CD4-positive, alpha-beta memory T cell (primary cell): ENCODE measurements around the gene MMP13. TPM values are rescaled to one million over a fixed set of nuclear protein-coding genes. Genes with fewer than 3 reads are reported as not detected.
"Not testable (repeated sequence)": the region's sequence is repeated elsewhere in the genome, so short reads cannot be mapped to it uniquely, and the experiment has no call there.

Experiments used
- CTCF ChIA-PET: fragments of 350-600 bp; sonication (Branson Sonifier 250); formaldehyde crosslinking; loops from one replicate; lab custom pipeline; 2021; ENCODE audit warnings: inconsistent platforms; ENCODE audit not compliant: partially characterized antibody; lab: Charles Lee
- POLR2A ChIA-PET: fragments of 350-600 bp; sonication (Branson Sonifier 250); formaldehyde crosslinking; loops from one replicate; lab custom pipeline; 2021; ENCODE audit not compliant: partially characterized antibody; lab: Charles Lee
- DNase-seq, 5 donors: peaks; one replicate each; pipeline versions ENCODE4 v3.0.0 to v3.0.0-alpha.2; 2020 to 2022; ENCODE audit warnings: mixed read lengths in 1 of 5
- H3K27ac ChIP-seq: one replicate; pipeline ENCODE4 v1.7.0; 2013; ENCODE audit warnings: low read depth, low read length
- H3K27me3 ChIP-seq: 2 replicates; pipeline ENCODE4 v1.7.0; 2013; ENCODE audit warnings: mild to moderate bottlenecking, low read length, moderate library complexity; ENCODE audit not compliant: insufficient read depth
- H3K36me3 ChIP-seq: 2 replicates; pipeline ENCODE4 v1.7.0; 2013; ENCODE audit warnings: mild to moderate bottlenecking, low read length, moderate library complexity; ENCODE audit not compliant: insufficient read depth
- H3K4me1 ChIP-seq: 2 replicates; pipeline ENCODE4 v1.7.0; 2013; ENCODE audit warnings: mild to moderate bottlenecking, low read length, moderate library complexity; ENCODE audit not compliant: insufficient read depth
- H3K4me3 ChIP-seq, 2 donors: one replicate each; pipeline ENCODE4 v1.7.0; 2013; ENCODE audit warnings: low read length in 2 of 2, mild to moderate bottlenecking in 1 of 2
- H3K9me3 ChIP-seq, 2 donors: one replicate each; pipeline ENCODE4 v1.7.0; 2013; ENCODE audit warnings: low read length in 2 of 2, control low read depth in 1 of 2; ENCODE audit not compliant: control insufficient read depth in 1 of 2
- H3K27ac Mint-ChIP-seq, 7 donors: one replicate each; pipeline ENCODE4 v1.8.0; 2020 to 2021; ENCODE audit warnings: mixed read lengths in 7 of 7, mild to moderate bottlenecking in 6 of 7, inconsistent platforms in 3 of 7, moderate library complexity in 3 of 7
- H3K27me3 Mint-ChIP-seq, 2 donors: one replicate each; pipeline ENCODE4 v1.8.0; 2020 to 2021; ENCODE audit warnings: mixed read lengths in 2 of 2
- H3K36me3 Mint-ChIP-seq, 2 donors: one replicate each; pipeline ENCODE4 v1.8.0; 2020 to 2021; ENCODE audit warnings: mixed read lengths in 2 of 2, inconsistent platforms in 1 of 2, mild to moderate bottlenecking in 1 of 2
- H3K4me1 Mint-ChIP-seq, 4 donors: one replicate each; pipeline ENCODE4 v1.8.0; 2020 to 2021; ENCODE audit warnings: mixed read lengths in 4 of 4, mild to moderate bottlenecking in 1 of 4
- H3K4me3 Mint-ChIP-seq, 8 donors: one replicate each; pipeline ENCODE4 v1.8.0; 2020 to 2021; ENCODE audit warnings: mixed read lengths in 8 of 8, mild to moderate bottlenecking in 7 of 8, moderate library complexity in 6 of 8, inconsistent platforms in 3 of 8
- H3K9me3 Mint-ChIP-seq, 8 donors: one replicate each; pipeline ENCODE4 v1.8.0; 2020 to 2021; ENCODE audit warnings: mixed read lengths in 8 of 8, mild to moderate bottlenecking in 5 of 8, inconsistent platforms in 3 of 8, moderate library complexity in 1 of 8
- intact Hi-C: fragments of 100-400 bp; cut with micrococcal nuclease; formaldehyde crosslinking; loops from one replicate; pipeline ENCODE4 v1.15.1; 2023
- polyA plus RNA-seq, 2 donors: library from polyadenylated mRNA; unstranded; fragments of 300-500 nt; fragmentation: Illumina TruSeq; gene quantifications; one replicate each; pipeline ENCODE4 v1.2.3, GENCODE V29; 2021
- total RNA-seq, 2 experiments: library from RNA; stranded (reverse); gene quantifications; one replicate each; pipeline ENCODE4 v1.2.3, GENCODE V29; 2021

The MMP13 gene
- total and polyA plus RNA-seq, 4 experiments from 2014 or later = not detected

DNA sequence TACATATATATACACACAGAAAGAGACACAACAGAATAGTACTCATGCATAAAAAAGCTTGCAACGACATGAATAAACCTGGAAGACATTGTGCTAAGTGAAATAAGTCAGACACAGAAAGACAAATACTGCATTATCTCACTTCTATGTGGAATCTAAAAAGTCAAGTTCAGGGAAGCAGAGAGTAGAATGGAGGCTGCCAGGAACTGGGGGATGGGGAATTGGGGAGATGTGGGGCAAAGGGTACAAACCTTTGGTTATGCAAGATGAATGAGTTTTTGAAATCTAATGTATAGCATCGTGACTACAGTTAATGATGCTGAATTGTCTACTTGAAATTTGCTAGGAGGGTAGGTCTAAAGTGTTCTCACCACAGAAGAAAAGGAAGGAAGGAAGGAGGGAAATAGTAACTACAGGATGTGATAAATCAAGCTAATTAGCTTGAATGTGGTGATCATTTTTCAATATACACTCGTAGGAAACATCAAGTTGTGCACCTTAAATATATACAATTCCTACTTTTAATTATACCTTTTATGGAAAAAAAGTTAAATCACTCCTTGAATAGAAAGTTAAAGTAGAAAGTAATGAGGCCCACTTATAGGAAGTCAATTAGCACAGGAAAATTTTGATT is 33.8 kb downstream of the MMP13 start:
- ChIA-PET CTCF (interaction anchor here (1.0 kb wide), 1 partner anchor 10 kb away, joined by 3 read pairs; no protein-coding TSS in a partner anchor), POLR2A (no interaction called here)
- no peaks in the 10 kb centered on the region for H3K36me3 Mint-ChIP-seq
- Histone ChIP-seq H3K27ac (no peak overlapping the region), H3K9me3 (no peaks in the 10 kb centered on the region), H3K4me3 (no peak overlapping the region), H3K36me3 (no peaks in the 10 kb centered on the region), H3K4me1 (no peaks in the 10 kb centered on the region), H3K27me3 (no peaks in the 10 kb centered on the region)
- intact Hi-C loops = no loop called here
- H3K4me3 Mint-ChIP-seq = no peak overlapping the region
- H3K27ac Mint-ChIP-seq = no peak overlapping the region
- peaks cover 3 to 6% of the 10 kb centered on the region in 2 donors for H3K27me3 Mint-ChIP-seq
- peaks cover 0 to 7% (median 4%) of the 10 kb centered on the region in 4 donors for H3K4me1 Mint-ChIP-seq
- no peak for DNase-seq
- no peaks in the 10 kb centered on the region for H3K9me3 Mint-ChIP-seq

DNA sequence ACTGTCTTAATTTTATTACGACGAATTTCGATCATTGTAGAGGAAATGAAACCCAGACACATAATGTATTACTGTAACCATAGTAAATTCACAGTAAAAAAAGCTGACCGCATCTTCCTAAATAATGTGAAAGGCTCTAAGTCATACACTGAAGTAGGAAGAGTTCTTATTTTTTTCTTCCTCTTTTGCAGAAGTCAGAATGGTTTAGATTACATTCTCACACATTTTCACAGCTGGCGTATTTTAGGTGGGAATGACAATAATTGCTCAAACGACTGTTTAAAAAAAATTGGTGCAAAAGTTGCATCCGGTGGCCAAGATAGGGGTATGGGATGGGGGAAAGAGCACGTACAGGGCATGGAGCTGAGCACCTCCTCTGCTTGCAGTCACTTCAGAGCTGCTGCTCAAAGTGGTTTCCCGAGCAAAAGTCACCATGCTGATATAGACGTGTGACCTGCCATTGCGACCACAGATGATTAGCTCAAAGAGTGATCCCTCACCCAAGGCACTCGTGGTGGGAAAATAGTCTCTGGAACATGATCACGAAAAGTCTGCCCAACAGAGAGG is 35.3 kb downstream of the MMP13 start:
- H3K4me1 ChIP-seq = no peaks in the 10 kb centered on the region
- Mint-ChIP-seq H3K4me1 (peaks cover 0 to 7% (median 4%) of the 10 kb centered on the region in 4 donors), H3K9me3 (no peaks in the 10 kb centered on the region), H3K36me3 (no peaks in the 10 kb centered on the region), H3K27me3 (peaks cover 3 to 6% of the 10 kb centered on the region in 2 donors), H3K4me3 (peak overlapping the region in 3 of 8 donors; percentile 21 to 45 (median 22)), H3K27ac (no peak overlapping the region)
- no peak overlapping the region for H3K4me3 ChIP-seq
- intact Hi-C loops = no loop called here
- H3K27ac ChIP-seq = no peak overlapping the region
- no peaks in the 10 kb centered on the region for H3K27me3 ChIP-seq
- ChIA-PET POLR2A (no interaction called here), CTCF (interaction anchor here (1.2 to 1.5 kb wide), 2 partner anchors 9 to 21 kb away, joined by 4 read pairs; no protein-coding TSS in a partner anchor)
- H3K9me3 ChIP-seq = no peaks in the 10 kb centered on the region
- no peaks in the 10 kb centered on the region for H3K36me3 ChIP-seq
- DNase-seq = no peak

DNA sequence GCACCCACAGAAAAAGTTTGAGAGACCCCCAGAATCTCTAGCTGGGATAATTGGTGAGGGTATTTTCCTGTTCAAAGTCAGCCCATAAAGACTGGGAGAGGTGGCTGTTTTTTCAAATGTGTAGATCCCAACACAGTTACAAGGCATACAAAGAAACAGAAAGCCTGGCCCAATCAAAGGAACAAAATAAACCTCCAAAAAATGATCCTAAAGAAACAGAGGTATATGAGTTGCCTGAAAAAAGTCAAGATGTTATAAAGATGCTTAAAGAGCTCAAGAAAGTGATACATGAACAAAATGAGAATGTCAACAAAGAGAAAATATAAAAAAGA is 40.5 kb downstream of the MMP13 start:
- Histone ChIP-seq H3K4me1 (no peaks in the 10 kb centered on the region), H3K36me3 (no peaks in the 10 kb centered on the region), H3K9me3 (no peaks in the 10 kb centered on the region), H3K27me3 (no peaks in the 10 kb centered on the region), H3K27ac (no peak overlapping the region), H3K4me3 (no peak overlapping the region)
- Mint-ChIP-seq H3K27me3 (peaks cover 1 to 2% of the 10 kb centered on the region in 2 donors), H3K4me3 (no peak overlapping the region), H3K9me3 (no peaks in the 10 kb centered on the region), H3K27ac (no peak overlapping the region), H3K4me1 (peaks cover 0 to 1% (median under 1%) of the 10 kb centered on the region in 4 donors), H3K36me3 (no peaks in the 10 kb centered on the region)
- DNase-seq = no peak
- intact Hi-C loops = no loop called here
- ChIA-PET POLR2A (no interaction called here), CTCF (interaction anchor here (1.1 to 1.5 kb wide), 2 partner anchors 19 to 26 kb away, joined by 4 to 10 read pairs; no protein-coding TSS in a partner anchor)

DNA sequence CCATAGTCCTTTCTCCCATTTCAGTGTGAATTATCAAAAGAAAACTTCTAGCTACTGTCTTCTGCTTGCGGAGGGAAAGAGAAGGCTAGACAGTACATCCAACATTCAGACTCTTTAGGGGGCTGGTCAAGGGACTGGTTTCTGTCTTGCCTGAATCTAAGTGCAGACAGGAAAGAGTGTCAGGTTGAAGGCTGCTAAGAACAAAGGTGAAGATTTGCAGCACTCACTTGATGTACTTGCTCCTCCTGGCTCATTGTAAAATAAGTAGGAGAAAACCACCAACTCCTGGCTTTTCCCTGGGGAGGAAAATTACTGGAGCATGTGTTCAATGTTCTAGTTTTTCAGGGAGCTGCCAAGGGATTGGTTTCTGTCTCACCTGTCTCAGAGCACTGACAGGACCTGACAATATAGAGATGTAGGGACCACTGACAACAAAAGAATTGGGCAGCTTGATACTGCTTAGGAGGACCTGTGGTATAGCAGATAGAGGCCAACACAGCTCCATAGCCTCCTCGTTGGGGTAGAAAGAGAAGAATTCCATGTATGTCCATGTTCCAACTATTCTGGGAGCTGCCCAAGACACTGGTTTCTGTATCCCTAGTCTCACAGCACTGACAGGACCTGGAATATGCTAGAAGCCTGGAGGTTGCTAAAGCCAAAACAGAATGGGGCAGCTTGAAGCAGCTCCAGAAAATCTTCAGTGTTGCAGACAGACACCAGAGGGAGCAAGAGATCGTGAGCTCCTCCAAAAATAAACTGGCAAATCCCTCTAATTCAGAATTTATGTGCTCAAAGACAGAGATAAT is 41.1 kb downstream of the MMP13 start:
- no peak overlapping the region for H3K4me3 Mint-ChIP-seq
- no peak overlapping the region for H3K27ac Mint-ChIP-seq
- no peaks in the 10 kb centered on the region for H3K36me3 Mint-ChIP-seq
- H3K9me3 Mint-ChIP-seq = peaks cover 0 to under 1% (median 0%) of the 10 kb centered on the region in 8 donors
- ChIA-PET CTCF (interaction anchor here (1.1 to 1.5 kb wide), 2 partner anchors 18 to 27 kb away, joined by 4 to 10 read pairs; no protein-coding TSS in a partner anchor), POLR2A (no interaction called here)
- H3K4me1 Mint-ChIP-seq = no peaks in the 10 kb centered on the region
- no peaks in the 10 kb centered on the region for H3K36me3 ChIP-seq
- H3K4me3 ChIP-seq = no peak overlapping the region
- peaks cover 1 to 2% of the 10 kb centered on the region in 2 donors for H3K27me3 Mint-ChIP-seq
- no peaks in the 10 kb centered on the region for H3K9me3 ChIP-seq
- DNase-seq = no peak
- intact Hi-C loops = no loop called here
- no peaks in the 10 kb centered on the region for H3K27me3 ChIP-seq
- H3K4me1 ChIP-seq = no peaks in the 10 kb centered on the region
- no peak overlapping the region for H3K27ac ChIP-seq

DNA sequence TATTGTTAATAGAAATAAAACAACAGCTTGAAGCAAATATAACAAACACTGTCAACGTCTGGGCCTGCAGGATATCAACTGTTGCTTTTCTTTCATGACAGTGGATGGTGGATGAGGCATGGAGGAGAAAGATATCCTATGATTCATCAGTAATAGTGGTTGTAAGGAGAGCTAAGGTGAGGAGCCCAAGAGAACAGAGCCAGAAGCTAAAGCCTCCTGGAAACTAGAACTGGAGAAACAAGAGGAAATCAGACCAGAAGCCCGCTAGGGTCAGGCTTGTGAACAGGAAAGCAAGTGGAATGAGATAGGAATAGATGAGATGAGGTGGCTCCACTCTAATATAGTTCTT is 43.1 kb downstream of the MMP13 start:
- H3K4me1 Mint-ChIP-seq = no peaks in the 10 kb centered on the region
- ChIA-PET POLR2A (no interaction called here), CTCF (interaction anchor here (1.6 kb wide), 1 partner anchor 9 kb away, joined by 3 read pairs; no protein-coding TSS in a partner anchor)
- no peak overlapping the region for H3K4me3 Mint-ChIP-seq
- intact Hi-C loops = no loop called here
- no peak overlapping the region for H3K27ac Mint-ChIP-seq
- H3K36me3 Mint-ChIP-seq = no peaks in the 10 kb centered on the region
- H3K4me1 ChIP-seq = no peaks in the 10 kb centered on the region
- no peak overlapping the region for H3K4me3 ChIP-seq
- no peak overlapping the region for H3K27ac ChIP-seq
- no peak for DNase-seq
- no peaks in the 10 kb centered on the region for H3K36me3 ChIP-seq
- peaks cover 3 to 4% of the 10 kb centered on the region in 2 donors for H3K27me3 Mint-ChIP-seq
- no peaks in the 10 kb centered on the region for H3K9me3 ChIP-seq
- no peaks in the 10 kb centered on the region for H3K27me3 ChIP-seq
- H3K9me3 Mint-ChIP-seq = peaks cover 0 to 2% (median 0%) of the 10 kb centered on the region in 8 donors

DNA sequence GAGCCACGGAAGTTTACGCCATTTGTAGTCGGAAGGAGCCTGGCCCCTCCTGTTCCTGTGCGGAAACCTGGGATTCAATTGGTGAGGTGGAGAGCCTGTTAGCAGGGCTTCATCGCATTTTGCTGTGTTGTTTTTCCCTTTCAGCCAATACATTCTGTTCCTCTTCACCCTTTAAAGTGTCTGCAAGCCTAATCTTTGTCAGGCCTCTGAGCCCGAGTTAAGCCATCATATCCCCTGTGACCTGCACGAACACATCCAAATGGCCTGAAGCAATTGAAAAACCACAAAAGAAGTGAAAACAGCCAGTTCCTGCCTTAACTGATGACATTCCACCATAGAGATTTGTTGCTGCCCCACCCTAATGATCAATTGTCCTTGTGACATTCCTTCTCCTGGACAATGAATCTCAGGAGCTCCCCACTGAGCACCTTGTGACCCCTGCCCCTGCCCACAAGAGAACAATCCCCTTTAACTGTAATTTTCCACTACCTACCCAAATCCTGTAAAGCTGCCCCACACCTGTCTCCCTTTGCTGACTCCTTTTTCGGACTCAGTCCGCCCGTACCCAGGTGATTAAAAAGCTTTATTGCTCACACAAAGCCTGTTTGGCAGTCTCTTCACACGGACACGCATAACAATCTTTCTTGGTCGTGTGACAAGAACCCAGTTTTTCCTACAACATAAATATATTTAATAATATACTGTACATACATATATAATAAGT is 43.6 kb downstream of the MMP13 start:
- H3K4me1 Mint-ChIP-seq = no peaks in the 10 kb centered on the region
- peaks cover 0 to 2% (median 0%) of the 10 kb centered on the region in 8 donors for H3K9me3 Mint-ChIP-seq
- ChIA-PET POLR2A (no interaction called here), CTCF (interaction anchor here (1.2 to 1.6 kb wide), 2 partner anchors 8 to 10 kb away, joined by 3 to 4 read pairs; no protein-coding TSS in a partner anchor)
- Histone ChIP-seq H3K4me1 (no peaks in the 10 kb centered on the region), H3K9me3 (no peaks in the 10 kb centered on the region), H3K27ac (no peak overlapping the region), H3K4me3 (no peak overlapping the region), H3K27me3 (no peaks in the 10 kb centered on the region), H3K36me3 (no peaks in the 10 kb centered on the region)
- no peak overlapping the region for H3K4me3 Mint-ChIP-seq
- H3K36me3 Mint-ChIP-seq = no peaks in the 10 kb centered on the region
- no peak for DNase-seq
- H3K27me3 Mint-ChIP-seq = peaks cover 3 to 4% of the 10 kb centered on the region in 2 donors
- H3K27ac Mint-ChIP-seq = no peak overlapping the region
- intact Hi-C loops = no loop called here

DNA sequence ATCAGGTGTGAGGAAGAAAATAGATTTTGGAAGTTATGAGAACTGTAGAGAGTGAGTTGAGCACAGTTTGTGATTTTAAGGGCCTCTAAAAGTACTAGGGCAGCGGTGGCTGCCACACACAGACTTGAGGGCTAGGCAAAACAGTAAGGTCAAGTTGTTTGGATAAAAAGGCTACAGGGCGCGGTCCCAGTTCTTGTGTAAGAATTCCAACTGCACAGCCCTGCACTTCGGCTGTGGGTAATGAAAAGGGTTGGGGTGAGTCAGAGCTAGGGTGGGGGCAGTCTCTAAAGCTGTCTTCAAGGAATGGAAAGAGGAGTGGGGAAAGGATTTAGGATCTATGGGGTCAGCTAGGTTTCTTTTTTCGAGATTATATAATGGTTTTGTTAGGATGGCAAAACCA is 49.7 kb downstream of the MMP13 start:
- intact Hi-C loops, H3K9me3 Mint-ChIP-seq, H3K4me1 ChIP-seq, H3K27me3 Mint-ChIP-seq, CTCF ChIA-PET, H3K27ac Mint-ChIP-seq, H3K9me3 ChIP-seq, H3K36me3 ChIP-seq, H3K4me3 Mint-ChIP-seq, H3K4me3 ChIP-seq, H3K27me3 ChIP-seq, H3K27ac ChIP-seq, H3K4me1 Mint-ChIP-seq, DNase-seq, POLR2A ChIA-PET, H3K36me3 Mint-ChIP-seq: not testable (repeated sequence)
